Smooth muscle cell (in vitro differentiated cells): ENCODE results near the gene WNK4. TPM values are rescaled to one million over a fixed set of nuclear protein-coding genes. Genes with fewer than 3 reads are reported as not detected.

ENCODE experiments used
- DNase-seq: peaks from one replicate; lab custom pipeline; 2025; ENCODE audit not compliant: unreplicated experiment; lab: John Stamatoyannopoulos, UW
- H2AFZ ChIP-seq: fragments of 200-600 bp; sonication (generic); 2 replicates; pipeline ENCODE4 v1.6.0; 2016; ENCODE audit warnings: antibody characterized with exemption, low read depth, mild to moderate bottlenecking
- H3F3A ChIP-seq: fragments of 200-600 bp; sonication (generic); 2 replicates; pipeline ENCODE4 v1.6.0; 2017; ENCODE audit warnings: antibody characterized with exemption, low read depth
- H3K27ac ChIP-seq: fragments of 200-600 bp; sonication (generic); 2 replicates; pipeline ENCODE4 v1.5.1; 2016; ENCODE audit warnings: low read depth, mild to moderate bottlenecking
- H3K27me3 ChIP-seq: fragments of 200-600 bp; sonication (generic); 2 replicates; pipeline ENCODE4 v1.6.1; 2016; ENCODE audit warnings: low read depth, mild to moderate bottlenecking
- H3K36me3 ChIP-seq: fragments of 200-600 bp; sonication (generic); 2 replicates; pipeline ENCODE4 v1.5.1; 2016; ENCODE audit warnings: low read depth
- H3K4me1 ChIP-seq: fragments of 200-600 bp; sonication (generic); 2 replicates; pipeline ENCODE4 v1.5.1; 2016; ENCODE audit warnings: low read depth
- H3K4me2 ChIP-seq: fragments of 200-600 bp; sonication (generic); 2 replicates; pipeline ENCODE4 v1.6.0; 2016; ENCODE audit warnings: mild to moderate bottlenecking
- H3K4me3 ChIP-seq: fragments of 200-600 bp; sonication (generic); 2 replicates; pipeline ENCODE4 v1.5.1; 2016; ENCODE audit warnings: mild to moderate bottlenecking
- H3K79me2 ChIP-seq: fragments of 200-600 bp; sonication (generic); 2 replicates; pipeline ENCODE4 v1.6.0; 2016; ENCODE audit warnings: low read depth, mild to moderate bottlenecking
- H3K9ac ChIP-seq: fragments of 200-600 bp; sonication (generic); 2 replicates; pipeline ENCODE4 v1.6.0; 2016; ENCODE audit warnings: low read depth
- H3K9me3 ChIP-seq: fragments of 200-600 bp; sonication (generic); replicated peaks from 2 replicates; pipeline ENCODE4 v1.5.1; 2016; ENCODE audit warnings: low read depth
- H4K20me1 ChIP-seq: fragments of 200-600 bp; sonication (generic); 2 replicates; pipeline ENCODE4 v1.6.0; 2016; ENCODE audit warnings: low read depth
- CTCF ChIP-seq: fragments of 200-600 bp; sonication (generic); IDR thresholded peaks from 2 replicates; pipeline ENCODE4 v1.5.1; 2017; ENCODE audit warnings: borderline replicate concordance, mild to moderate bottlenecking, antibody characterized with exemption; ENCODE audit not compliant: insufficient read depth, poor library complexity, severe bottlenecking
- WGBS: methylation state at CpG from one replicate; pipeline ENCODE4 v1.1.7; 2016; ENCODE audit warnings: low lambda C conversion rate; 5-methylcytosine and 5-hydroxymethylcytosine counted together
- polyA plus RNA-seq: library from polyadenylated mRNA; unstranded; fragments of >200 nt; fragmentation: Nextera tagmentation; extraction: Ambion mirVana; gene quantifications from 2 replicates; pipeline ENCODE4 v1.2.1, GENCODE V29; 2016
- total RNA-seq: library from RNA; depleted of rRNA; stranded (reverse); fragments of >200 nt; gene quantifications from 2 replicates; pipeline ENCODE4 v1.2.3, GENCODE V29; 2014

The WNK4 gene
- total and polyA plus RNA-seq, 2 experiments from 2014 or later: 0.49 TPM; not detected in 1

- no peaks in the 10 kb centered on the region for H3K79me2 ChIP-seq
- 76% methylated on average over 3 of the region's 3 CpGs for WGBS
- H3K27ac ChIP-seq: no peak overlapping the region
- no peak overlapping the region for H3K9ac ChIP-seq
- no peak overlapping the region for H3K4me2 ChIP-seq
- H3K9me3 ChIP-seq: no peaks in the 10 kb centered on the region
- H4K20me1 ChIP-seq: no peaks in the 10 kb centered on the region
- no peak overlapping the region for H3K4me3 ChIP-seq
- no peaks in the 10 kb centered on the region for H3K4me1 ChIP-seq
- no peaks in the 10 kb centered on the region for H3K27me3 ChIP-seq
- TF ChIP-seq CTCF: no peak
- H3F3A ChIP-seq: no peaks in the 10 kb centered on the region
- no peak overlapping the region for H2AFZ ChIP-seq
- DNase-seq: no peak
- no peaks in the 10 kb centered on the region for H3K36me3 ChIP-seq
Observed at GRCh38 chr17:42754782-42755181, 25.6 kb upstream of the WNK4 start.

GRCh38 chr17:42759982-42760651 lies 20.3 kb upstream of the WNK4 start:
- no peaks in the 10 kb centered on the region for H3K36me3 ChIP-seq
- H2AFZ ChIP-seq: peak overlapping the region; percentile 85
- no peak for DNase-seq
- H3K4me3 ChIP-seq: peak overlapping the region; percentile 58
- H3F3A ChIP-seq: no peaks in the 10 kb centered on the region
- TF ChIP-seq CTCF: no peak
- H3K27ac ChIP-seq: no peak overlapping the region
- peak overlapping the region; percentile 94 for H3K4me2 ChIP-seq
- H3K79me2 ChIP-seq: no peaks in the 10 kb centered on the region
- no peaks in the 10 kb centered on the region for H4K20me1 ChIP-seq
- no peaks in the 10 kb centered on the region for H3K9me3 ChIP-seq
- H3K4me1 ChIP-seq: no peaks in the 10 kb centered on the region
- H3K9ac ChIP-seq: no peak overlapping the region
- peaks cover 8% of the 10 kb centered on the region for H3K27me3 ChIP-seq
- WGBS: 59% methylated on average over 11 of the region's 11 CpGs

GRCh38 chr17:42760652-42761581 lies 19.5 kb upstream of the WNK4 start, which contains the start of gene RAMP2:
Gene RAMP2, plus strand, starts transcription at chr17:42761227. Its CDS starts 35 bp downstream, at chr17:42761262.
- Histone ChIP-seq H3K27me3 (peaks cover 8% of the 10 kb centered on the region), H3K4me2 (peak within 1 kb of the TSS; percentile 94), H3K9me3 (no peaks in the 10 kb centered on the region), H3F3A (no peaks in the 10 kb centered on the region), H3K4me1 (no peaks in the 10 kb centered on the region), H4K20me1 (no peaks in the 10 kb centered on the region), H3K27ac (no peak within 1 kb of the TSS), H3K36me3 (no peaks in the 10 kb centered on the region), H3K4me3 (peak within 1 kb of the TSS; percentile 58), H3K9ac (no peak within 1 kb of the TSS), H3K79me2 (no peaks in the 10 kb centered on the region), H2AFZ (peak within 1 kb of the TSS; percentile 85)
- WGBS: 6% methylated on average over 50 of the region's 92 CpGs
- TF ChIP-seq CTCF: no peak
- DNase-seq: no peak
